ENCODE results near the gene GP2. TPM values are rescaled to one million over a fixed set of nuclear protein-coding genes. Genes with fewer than 3 reads are reported as not detected.

GP2 gene
- total RNA-seq, 1 donor from 2014 or later: not detected

- no peak for DNase-seq (ENCODE audit: extremely low spot score in 2 of 2)
Observed at GRCh38 chr16:20348365-20349185, 21.3 kb upstream of the GP2 start.

GRCh38 chr16:20347666-20348364 is 20.5 kb upstream of the GP2 start:
- no peak for DNase-seq (ENCODE audit: extremely low spot score in 2 of 2)
- no peaks in the 10 kb centered on the region for H3K36me3 ChIP-seq
- intact Hi-C loops (cut with DNase I): no loop called here
- no peaks in the 10 kb centered on the region for H3K4me1 ChIP-seq
- TF ChIP-seq POLR2A (IDR thresholded peaks at IDR 0.05) (no peak), POLR2AphosphoS5 (IDR thresholded peaks at IDR 0.05; ENCODE audit: insufficient read depth in 1 of 2, low read depth in 1 of 2) (no peak), CTCF (IDR thresholded peaks at IDR 0.05) (no peak)
- no peak overlapping the region for H3K4me3 ChIP-seq
- H3K27me3 ChIP-seq: no peaks in the 10 kb centered on the region
- no peaks in the 10 kb centered on the region for H3K9me3 ChIP-seq
- no peak overlapping the region for H3K27ac ChIP-seq

More at GRCh38 chr16:20348365-20349185, 21.3 kb upstream of the GP2 start:
- no peak overlapping the region for H3K4me3 ChIP-seq
- no peaks in the 10 kb centered on the region for H3K4me1 ChIP-seq
- intact Hi-C loops (cut with DNase I): no loop called here
- no peaks in the 10 kb centered on the region for H3K27me3 ChIP-seq
- TF ChIP-seq POLR2A (IDR thresholded peaks at IDR 0.05) (no peak), CTCF (IDR thresholded peaks at IDR 0.05) (no peak), POLR2AphosphoS5 (IDR thresholded peaks at IDR 0.05; ENCODE audit: insufficient read depth in 1 of 2, low read depth in 1 of 2) (no peak)
- no peaks in the 10 kb centered on the region for H3K9me3 ChIP-seq
- no peak overlapping the region for H3K27ac ChIP-seq
- no peaks in the 10 kb centered on the region for H3K36me3 ChIP-seq

- Histone ChIP-seq H3K4me1 (no peaks in the 10 kb centered on the region), H3K27me3 (no peaks in the 10 kb centered on the region), H3K4me3 (no peak overlapping the region), H3K9me3 (no peaks in the 10 kb centered on the region), H3K27ac (no peak overlapping the region), H3K36me3 (no peaks in the 10 kb centered on the region)
- TF ChIP-seq POLR2AphosphoS5 (IDR thresholded peaks at IDR 0.05; ENCODE audit: insufficient read depth in 1 of 2, low read depth in 1 of 2): no peak
- no peak for TF ChIP-seq CTCF (IDR thresholded peaks at IDR 0.05)
- no peak for TF ChIP-seq POLR2A (IDR thresholded peaks at IDR 0.05)
- DNase-seq (ENCODE audit: extremely low spot score in 2 of 2): no peak
- intact Hi-C loops (cut with DNase I): no loop called here
Observed at GRCh38 chr16:20344611-20345010, 17.3 kb upstream of the GP2 start.

- H3K4me3 ChIP-seq: no peak overlapping the region
- no peaks in the 10 kb centered on the region for H3K4me1 ChIP-seq
- no peak for TF ChIP-seq CTCF (IDR thresholded peaks at IDR 0.05)
- TF ChIP-seq POLR2A (IDR thresholded peaks at IDR 0.05): no peak
- TF ChIP-seq POLR2AphosphoS5 (IDR thresholded peaks at IDR 0.05; ENCODE audit: insufficient read depth in 1 of 2, low read depth in 1 of 2): no peak
- no peak overlapping the region for H3K27ac ChIP-seq
- H3K36me3 ChIP-seq: no peaks in the 10 kb centered on the region
- no peaks in the 10 kb centered on the region for H3K9me3 ChIP-seq
- no peaks in the 10 kb centered on the region for H3K27me3 ChIP-seq
- DNase-seq (ENCODE audit: extremely low spot score in 2 of 2): no peak
- intact Hi-C loops (cut with DNase I): no loop called here
Observed at GRCh38 chr16:20339744-20340143, 12.4 kb upstream of the GP2 start.

- Histone ChIP-seq H3K9me3 (no peaks in the 10 kb centered on the region), H3K27me3 (no peaks in the 10 kb centered on the region), H3K27ac (no peak overlapping the region), H3K4me3 (no peak overlapping the region), H3K36me3 (no peaks in the 10 kb centered on the region), H3K4me1 (no peaks in the 10 kb centered on the region)
- intact Hi-C loops (cut with DNase I): no loop called here
- DNase-seq (ENCODE audit: extremely low spot score in 2 of 2): no peak
- TF ChIP-seq CTCF (IDR thresholded peaks at IDR 0.05) (no peak), POLR2A (IDR thresholded peaks at IDR 0.05) (no peak), POLR2AphosphoS5 (IDR thresholded peaks at IDR 0.05; ENCODE audit: insufficient read depth in 1 of 2, low read depth in 1 of 2) (no peak)
Observed at GRCh38 chr16:20336955-20337354, 9.6 kb upstream of the GP2 start.
